ENCODE measurements around the gene PML.

- TF ChIP-seq CTCF (IDR thresholded peaks at IDR 0.05 in 8 of 11, conservative IDR thresholded peaks at IDR 0.05 in 3 of 11) (no peak), POLR2A (IDR thresholded peaks at IDR 0.05) (no peak), POLR2AphosphoS5 (IDR thresholded peaks at IDR 0.05) (no peak)
Measured at GRCh38 chr15:73946795-73947370, 47.6 kb upstream of the PML start.
